T-helper 1 cell (primary cell): ENCODE data around the gene NT5DC3.

Experiments used
- DNase-seq, 5 donors: peaks; one replicate each; pipeline ENCODE4 v3.0.0-alpha.2; 2012 to 2020
- total RNA-seq, 4 donors: gene quantifications; one replicate each; lab custom pipeline; 2026; lab: John Stamatoyannopoulos, UW

Gene NT5DC3
- 14.5 to 20.1 (median 17.6) reads per million in 4 donors for total RNA-seq

DNA sequence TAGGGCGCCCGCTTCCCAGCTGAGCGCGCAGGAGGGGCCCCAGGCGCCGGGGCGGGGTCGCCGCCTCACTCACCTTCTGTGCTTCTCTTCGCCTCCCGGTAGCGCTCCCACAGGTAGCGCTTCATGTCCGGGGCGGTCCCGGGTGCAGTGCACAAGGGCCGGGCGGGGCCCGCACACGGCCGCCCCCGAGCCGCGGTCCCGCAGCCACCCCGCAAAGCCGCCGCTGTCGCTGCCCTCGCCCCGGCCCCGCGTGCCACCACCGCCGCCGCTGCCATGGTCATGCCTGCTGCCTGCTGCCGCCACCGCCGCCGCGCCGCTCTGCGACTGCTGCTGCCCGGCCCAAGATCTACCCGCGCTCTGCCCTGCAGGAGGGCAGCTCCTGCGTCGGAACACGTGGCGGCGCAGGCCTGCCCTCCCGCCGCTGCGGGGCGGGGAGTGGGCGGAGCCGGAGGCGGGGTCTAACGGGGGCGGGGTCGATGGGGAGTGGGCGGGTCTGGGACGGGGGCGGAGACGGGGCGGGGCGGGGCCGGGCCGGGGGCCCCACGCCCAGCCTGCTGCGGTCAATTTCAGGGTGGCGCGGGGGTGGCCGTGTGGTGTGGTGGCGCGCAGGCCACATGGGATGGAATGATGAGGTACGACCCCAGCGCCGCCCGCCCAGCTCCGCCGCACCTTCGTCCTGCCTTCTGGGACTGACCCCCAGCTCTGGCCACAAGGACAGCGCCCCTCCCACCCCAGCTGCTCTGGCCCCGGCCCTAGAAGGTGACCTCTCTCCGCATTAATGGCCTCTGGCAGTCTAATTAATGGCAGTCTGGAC is at the start of gene NT5DC3:
NT5DC3 (minus strand) TSS at position 359 of the 814 bp plus-strand sequence; CDS start at position 281, 78 bp downstream.
- peak; percentile 67 to 82 (median 77) for DNase-seq

DNA sequence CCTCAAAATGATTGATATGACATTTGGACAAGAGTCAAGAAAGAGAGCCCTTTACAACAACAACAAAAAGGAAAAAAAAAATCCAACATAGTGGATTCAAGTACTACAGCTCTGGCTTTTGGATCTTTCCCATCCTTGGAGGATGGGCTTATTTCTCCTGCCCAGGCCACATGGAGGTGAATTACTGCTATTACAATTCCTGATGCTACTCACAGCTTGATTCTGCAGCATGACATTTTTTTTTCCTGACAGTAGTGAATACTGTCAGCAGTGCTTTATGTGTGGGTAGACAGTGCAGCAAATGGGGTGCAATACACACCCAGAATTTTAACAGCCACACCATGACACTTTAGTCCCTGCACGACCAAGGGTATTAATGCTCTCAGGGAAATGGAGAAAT is 46.7 kb upstream of the NT5DC3 start:
- DNase-seq = no peak

DNA sequence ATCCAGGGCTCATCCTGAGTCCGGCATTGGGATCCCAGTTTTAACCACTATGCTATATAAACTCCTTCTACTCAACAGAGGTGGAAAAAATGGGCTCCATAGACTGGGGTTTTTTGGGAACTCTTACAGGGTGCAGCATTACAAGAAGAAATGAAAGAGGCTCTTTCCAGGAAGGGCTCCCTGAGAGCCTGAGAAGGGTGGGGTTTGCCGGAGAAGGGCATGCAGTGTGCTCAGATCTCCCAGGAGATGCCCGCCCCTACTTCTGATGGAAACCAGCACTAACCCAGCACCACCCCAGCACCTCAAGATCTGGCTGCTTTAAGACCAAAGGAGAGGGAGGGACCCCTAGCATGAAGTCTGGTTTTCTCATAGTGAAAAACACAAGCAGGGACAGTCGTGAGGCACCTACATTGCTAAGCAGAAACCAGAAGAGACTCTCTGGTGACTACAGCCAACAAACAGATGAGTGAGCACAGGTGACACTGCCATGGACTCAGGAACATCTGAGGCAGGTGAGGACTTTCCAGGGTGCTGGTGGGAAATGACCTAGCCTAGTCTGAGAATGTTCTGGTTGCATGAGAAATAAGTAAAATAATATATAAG is 45.3 kb upstream of the NT5DC3 start:
- DNase-seq = no peak

DNA sequence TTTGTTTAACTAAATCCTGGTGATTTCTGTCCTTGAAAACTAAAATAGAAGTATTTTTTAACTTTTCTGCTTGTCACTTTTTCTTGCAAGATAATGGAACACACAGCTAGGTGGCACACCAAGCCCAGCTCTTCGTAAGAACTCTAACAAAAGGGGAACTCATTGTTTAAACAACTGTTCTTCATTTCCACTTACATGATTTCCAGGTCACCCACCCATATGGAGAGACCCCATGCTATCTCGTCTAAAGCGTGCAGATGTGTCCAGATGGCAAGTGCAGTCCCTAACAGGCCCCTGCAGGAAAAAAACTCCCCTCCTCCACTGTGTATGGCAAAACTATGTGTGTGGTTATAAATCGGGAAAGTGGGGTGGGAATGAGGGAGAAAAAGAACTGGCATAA is 43.3 kb upstream of the NT5DC3 start:
- DNase-seq = peak in 3 of 5 donors; percentile 8 to 51 (median 27)

DNA sequence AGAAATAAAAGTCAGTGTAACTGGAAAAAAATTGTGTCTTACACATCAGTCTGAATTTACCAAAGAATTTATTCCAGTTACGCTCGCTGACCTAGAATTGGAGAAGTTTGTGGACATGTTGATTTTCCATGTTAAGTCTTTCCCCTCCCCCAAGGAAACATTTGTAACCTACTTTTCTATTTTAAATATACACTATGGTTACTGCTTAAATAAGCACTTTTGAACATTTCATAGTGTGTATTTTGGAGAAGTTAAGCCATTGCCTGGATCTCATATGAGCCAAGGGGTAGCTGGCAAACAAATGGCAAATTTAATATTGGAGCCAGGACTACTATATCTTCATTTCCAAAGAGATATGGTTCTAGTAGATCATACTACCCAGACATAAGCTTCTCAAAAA is 42.9 kb upstream of the NT5DC3 start:
- no peak for DNase-seq

DNA sequence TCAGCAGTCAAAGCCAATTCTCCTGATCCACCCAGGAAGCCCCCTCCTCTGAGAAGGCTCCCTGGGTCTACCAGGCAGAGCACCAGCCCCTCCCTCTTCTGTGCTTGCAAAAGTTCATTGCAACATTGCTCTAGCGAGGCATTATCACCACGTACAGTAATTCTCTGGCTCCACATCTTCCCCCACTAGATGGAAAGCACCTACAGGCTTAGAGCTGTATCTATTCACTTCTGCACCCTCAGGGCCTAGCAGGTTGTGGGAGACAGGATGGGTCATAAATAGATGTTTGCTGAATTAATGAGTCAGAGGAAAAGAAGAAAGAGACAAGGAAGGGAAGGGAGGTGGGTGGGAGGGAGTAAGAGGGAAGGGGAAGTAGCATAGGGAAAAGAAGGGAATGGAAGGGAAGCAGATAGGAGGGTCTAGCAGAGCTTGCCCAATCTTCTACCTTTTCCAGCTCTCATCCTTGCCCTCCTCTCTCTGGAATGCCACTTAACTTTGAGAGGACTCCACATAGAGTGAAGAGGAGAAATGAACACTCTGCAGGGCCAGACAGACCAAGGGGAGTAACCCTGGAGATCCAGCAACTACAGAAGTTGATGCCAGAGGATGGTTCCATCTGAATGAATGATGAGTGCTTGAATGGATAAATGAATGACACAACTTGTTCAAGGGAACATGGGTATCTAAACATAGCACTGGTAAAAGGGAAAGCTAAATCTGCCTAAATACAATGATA is 42.0 kb upstream of the NT5DC3 start:
- no peak for DNase-seq

DNA sequence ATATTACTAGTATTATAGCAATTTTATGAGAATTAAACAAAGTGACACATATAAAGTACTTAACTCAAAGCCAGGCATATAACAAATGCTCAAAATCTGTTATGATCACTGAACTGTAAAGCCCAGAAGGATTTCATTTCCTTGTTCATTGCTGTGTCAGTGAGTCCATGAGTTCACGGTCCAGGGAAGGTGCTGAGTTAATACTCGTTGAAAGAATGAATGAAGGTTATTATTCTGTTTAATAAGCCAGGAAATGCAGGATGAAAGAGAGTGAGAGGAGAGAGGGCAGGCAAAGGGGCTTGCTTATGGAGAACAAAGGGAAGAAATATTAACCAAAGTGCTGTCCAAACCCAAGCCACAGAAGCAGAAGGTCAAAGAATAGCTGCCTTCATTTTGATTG is 40.2 kb upstream of the NT5DC3 start:
- DNase-seq = no peak

DNA sequence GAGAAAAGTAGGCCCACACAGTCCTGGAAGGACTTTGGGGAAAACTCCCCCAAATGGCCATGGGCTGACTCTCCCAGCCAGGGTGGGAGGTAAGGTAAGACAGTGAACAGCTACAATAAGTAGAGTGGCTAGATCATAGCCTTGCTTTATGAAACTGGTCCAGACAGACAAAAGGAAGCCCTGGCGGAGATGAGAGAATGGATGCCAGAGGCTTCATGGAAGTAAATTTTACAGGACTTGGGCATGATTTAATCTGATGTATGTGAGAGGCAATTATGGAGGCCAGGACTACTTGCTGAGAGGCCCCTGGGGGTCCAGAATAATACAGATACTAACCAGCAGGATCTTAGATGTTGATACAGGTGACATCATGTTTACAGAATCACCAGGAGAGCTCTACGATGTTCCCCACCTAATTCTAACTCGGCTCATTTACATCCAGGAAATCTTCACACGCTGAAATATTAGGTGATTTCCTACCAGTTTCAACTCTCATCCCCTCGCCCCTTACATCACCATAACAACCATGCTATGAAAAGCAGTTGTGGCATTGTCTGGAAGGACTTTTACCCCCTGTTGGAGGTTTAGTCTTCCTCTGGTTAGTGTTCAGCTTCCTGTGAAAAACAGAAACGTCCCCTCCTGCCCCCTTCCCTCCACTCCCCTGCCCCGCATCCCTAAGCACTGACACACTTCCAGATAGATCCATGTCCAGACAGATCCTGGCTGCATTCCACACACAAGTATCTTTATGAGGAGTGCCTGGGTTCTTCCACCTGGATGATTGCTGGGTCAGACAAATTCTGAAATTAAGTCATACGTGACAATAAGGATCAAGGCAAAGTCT is 39.5 kb upstream of the NT5DC3 start:
- peak in 1 of 5 donors; percentile 23 for DNase-seq

DNA sequence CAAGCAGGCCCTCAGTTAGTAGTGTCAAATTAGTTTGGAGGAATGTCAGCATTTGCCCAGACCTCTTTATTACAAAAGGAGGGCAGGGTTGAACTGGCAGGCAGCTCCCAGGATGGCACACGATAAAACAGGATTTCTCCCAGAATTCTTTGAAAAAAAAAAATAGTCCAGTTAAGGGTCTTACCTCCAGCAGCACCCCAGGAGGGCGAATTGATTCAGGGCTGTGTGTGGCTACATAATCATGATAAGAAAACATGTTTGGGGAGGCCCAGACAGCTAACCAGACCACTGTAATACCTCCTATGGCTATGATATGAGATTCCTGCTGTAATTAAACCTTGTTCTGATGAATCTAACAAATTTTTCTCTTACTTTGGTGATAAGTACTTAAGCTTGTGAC is 38.8 kb upstream of the NT5DC3 start:
- DNase-seq = no peak

DNA sequence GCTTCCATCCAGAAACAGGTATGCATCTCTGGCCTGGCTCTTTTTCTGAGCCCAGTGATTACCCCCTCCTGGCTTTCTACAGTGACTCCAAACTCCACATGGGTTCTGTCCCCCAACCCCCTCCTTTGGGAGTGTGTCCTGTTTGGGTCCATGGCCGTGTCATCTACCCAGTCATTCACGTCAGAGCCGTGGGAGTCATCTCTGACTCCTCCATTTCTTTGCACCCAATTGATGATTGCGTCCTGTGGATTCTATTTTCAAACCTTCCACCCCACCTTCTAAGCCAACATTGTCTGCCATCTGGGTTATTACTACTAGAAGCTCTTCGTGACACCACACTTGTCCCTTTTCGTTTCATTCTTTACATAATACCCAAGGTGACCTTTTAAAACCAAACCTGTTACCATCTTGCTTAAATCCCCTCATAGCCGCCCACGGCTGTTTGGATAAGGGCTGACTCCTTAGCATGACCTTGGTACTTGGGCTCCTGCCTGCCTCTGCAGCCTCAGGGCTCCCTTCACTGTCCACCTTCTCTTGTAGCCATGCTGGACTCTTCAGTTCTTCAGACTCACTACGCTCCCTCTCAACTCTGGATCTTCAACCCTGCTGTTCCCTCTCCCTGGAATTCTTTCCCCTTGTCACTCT is 38.1 kb upstream of the NT5DC3 start:
- DNase-seq = no peak

DNA sequence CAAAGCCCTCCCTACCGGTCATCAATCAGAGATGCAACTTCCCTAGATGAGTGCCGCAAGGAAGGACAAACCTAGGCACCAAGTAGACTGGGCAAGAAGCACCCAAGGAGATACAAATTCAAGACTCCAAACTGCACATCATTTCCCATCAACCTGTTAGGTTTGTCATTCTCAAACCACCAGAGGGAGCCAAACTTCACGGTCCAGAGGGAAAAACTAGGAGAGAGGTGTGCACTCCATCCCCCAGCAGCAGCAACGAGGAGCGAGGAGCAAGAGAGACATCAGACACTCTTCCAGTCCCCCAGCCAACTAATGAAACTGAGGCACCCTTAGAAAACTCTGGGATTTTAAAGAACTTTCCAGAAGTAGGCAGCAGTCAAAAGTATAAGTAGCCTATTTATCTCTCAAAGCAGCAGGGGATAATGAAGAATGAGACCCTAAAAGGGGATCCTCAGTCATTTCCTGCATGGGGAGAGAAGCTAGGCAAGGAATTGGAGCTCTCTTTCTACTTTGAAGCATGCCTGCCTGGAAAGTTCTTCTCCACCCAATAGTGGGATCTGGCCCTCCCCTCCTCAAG is 37.0 kb upstream of the NT5DC3 start:
- DNase-seq = peak in 4 of 5 donors; percentile 23 to 71 (median 40)

DNA sequence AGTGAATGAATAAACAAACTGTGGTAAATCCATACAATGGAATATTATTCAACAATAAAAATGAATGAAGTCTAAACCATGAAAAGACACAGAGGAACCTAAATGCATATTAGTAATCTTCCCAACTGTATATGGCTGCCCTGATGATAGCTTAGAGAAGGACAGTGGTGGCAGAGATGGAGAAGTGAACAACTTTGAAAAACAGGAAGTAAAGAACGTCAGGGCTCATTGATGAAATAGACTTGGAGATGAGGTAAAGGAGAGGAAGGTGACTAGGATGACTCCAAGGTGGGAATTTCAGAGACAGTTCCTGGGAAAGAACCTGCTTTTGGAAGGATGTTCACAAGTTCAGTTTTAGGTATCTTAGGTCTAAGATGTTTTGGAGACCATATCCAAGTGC is 36.3 kb upstream of the NT5DC3 start:
- no peak for DNase-seq

DNA sequence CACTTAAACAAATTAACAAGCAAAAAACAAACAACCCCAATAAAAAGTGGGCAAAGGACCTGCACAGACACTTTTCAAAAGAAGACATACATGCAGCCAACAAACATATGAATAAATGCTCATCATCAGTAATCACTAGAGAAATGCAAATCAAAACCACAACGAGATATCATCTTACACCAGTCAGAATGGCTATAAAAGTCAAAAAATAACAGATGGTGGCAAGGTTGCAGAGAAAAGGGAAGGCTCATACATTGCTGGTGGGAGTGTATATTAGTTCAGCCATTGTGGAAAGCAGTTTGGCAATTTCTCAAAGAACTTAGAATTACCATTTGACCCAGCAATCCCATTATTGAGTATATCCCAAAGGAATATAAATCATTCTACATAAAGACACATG is 34.6 kb upstream of the NT5DC3 start:
- no peak for DNase-seq

DNA sequence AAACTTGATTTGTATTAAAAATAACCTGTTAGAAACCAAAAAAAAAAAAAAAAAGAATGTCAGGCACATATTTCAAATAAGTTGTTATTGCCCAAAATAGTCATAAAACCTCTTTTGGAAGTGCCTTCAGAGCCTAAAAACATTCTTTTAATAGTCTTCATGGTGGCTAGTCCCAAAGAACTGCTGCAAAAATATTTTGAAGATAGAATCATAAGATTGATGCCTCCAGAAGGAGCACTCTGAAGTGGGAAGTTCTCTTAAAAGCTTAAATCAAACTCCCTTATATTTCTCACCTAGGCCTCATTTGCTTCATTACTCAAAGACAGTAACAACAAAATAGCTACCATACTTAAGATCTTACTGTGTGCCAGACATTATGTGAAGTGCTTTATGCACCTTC is 27.2 kb upstream of the NT5DC3 start:
- DNase-seq = no peak

DNA sequence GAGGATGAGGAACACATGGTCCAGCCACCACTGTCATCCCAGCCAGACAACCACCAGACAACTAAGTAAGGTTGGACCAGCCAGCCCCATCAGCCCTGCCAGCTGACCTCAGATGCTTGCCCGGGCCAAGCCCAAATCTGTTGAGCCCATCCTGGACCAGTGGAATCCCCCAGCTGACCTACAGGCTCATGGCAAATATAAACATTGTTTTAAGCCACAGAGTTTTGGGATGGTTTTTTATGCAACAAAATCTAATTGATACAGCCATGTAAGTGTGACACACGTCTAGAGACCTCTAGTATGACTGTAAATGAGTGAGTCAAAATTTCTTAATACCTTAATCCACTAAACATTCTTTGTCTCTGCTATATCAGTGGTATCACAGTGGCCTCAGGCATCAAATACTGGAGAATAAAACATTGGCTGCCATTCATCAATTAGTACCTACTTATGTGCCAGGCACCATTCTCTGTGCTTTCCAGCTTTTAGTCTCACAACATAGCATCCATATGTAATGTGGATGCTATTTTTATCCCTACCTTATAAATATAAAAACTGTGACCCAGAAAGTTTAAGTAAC is 24.2 kb upstream of the NT5DC3 start:
- DNase-seq = no peak

DNA sequence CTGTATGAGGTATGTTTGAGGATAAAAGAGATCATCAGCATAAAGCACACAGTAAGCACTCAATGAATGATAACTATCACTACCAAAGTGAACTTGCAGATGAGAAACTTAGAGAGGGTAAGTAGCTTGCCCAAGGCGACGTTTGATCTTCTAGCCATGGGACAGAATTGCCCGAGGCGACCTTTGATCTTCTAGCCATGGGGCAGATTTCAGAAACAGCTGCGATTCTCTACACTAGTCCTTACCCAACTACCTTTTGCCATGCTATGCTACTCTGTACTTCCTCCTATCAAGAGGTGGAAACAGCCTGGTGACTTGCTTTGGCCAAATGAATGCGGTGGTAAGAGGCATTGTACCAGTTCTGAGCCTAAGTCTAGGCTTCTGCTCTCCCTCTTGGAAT is 23.7 kb upstream of the NT5DC3 start:
- DNase-seq = no peak

DNA sequence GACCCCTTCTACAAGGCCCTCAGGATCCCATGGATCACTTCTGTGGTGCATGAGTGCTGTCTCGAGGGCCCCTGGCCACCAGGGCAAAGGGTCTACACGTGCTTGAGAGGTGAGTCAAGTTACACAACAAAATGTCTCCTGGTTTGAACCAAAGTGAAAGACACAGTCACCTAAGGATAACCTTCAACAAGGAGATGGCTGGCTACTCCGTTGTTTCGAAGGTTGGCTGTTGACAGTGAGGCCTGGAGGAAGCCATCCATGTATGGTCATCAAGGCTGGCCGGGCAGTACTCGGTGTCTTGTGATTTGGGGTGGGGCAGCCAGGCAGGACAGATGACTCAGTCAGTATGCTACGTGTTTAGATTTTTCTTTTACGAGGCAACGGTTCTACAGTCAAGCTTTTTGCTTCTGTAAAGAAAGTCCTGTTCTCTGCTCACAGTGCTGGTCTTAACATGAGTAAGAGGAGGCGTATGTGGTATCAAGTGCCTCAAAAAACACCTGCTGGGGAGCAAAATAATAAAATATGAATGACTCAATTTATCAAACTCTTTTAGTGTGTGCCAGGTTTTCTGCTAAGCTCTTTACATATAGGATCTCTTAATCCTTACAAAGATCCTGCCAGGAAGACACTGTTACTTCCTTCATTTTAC is 18.0 kb upstream of the NT5DC3 start:
- no peak for DNase-seq

DNA sequence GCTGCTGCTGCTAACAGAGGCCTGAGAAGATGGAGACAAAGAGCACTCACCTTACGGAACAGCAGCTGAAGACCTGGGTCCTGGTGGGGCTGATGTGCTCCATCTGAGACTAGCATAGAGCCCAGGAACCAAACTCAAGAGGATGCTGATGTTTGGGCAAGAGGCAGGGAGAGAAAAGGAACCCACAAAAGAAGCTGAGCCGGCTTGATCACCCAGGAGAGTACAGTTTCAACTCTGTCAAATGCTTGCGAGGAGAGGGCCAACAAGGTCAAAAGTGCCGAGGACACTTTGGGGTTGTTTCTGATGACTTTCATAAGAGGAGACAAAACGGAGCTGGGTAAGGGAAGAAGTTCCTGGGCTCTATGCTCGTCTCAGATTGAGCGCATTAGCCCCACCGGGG is 17.3 kb upstream of the NT5DC3 start:
- DNase-seq = no peak

DNA sequence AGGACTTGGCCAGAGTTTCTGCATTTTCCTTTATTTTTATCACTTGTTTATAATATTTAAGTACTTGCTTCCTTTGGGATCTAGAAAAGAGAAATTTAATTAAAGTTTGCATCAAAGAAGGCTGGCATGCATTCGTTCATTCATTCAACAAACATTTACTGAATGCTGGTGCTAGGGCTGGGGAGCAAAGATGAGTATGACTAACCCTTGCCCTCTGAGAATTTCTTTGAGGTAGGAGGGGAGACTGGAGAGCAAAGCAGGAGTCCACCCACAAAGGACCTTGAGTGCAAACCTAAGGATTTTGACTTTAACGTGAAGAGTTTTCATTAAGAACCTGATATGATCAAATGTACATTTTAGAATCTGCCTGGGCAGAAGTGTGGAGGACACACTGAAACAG is 16.1 kb upstream of the NT5DC3 start:
- DNase-seq = no peak

DNA sequence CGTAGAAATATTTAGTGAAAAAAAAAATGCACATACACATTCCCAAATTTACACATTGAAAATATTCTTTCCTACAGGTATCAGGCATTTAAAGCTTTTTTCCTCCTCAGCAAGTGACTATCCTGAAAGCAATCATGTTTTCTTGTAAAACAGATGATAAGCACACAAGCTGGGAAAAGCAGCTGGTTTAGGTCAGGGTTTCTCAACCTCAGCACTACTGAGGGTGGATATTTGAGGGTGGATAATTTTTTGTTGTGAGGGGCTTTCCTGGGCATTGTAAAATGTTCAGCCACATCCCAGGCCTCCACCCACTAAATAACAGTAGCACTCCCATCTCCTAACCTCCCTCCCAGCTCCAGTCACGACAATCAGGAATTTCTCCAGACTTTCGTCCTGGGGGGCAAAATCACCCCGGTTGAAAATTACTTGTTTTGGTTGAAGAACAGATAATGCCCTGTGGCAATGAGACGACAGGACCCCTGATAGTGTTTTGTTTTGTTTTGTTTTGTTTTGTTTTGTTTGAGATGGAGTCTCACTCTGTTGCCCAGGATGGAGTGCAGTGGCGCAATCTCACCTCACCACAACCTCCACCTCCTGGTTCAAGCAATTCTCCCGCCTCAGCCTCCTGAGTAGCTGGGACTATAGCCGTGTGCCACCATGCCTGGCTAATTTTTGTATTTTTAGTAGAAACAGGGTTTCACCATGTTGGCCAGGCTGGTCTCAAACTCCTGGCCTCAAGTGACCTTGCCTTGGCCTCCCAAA is 15.0 kb upstream of the NT5DC3 start:
- DNase-seq = no peak
